Measurements from ENCODE around the gene MCTP1. TPM values are rescaled to one million over a fixed set of nuclear protein-coding genes. Genes with fewer than 3 reads are reported as not detected.

Gene MCTP1
- total RNA-seq, 1 experiment from 2014 or later = 2.5 TPM

- H3K27me3 ChIP-seq (ENCODE audit: insufficient read depth, low read length) = no peaks in the 10 kb centered on the region
- no peak overlapping the region for H2BK15ac ChIP-seq (ENCODE audit: low read depth, low read length)
- H2BK20ac ChIP-seq (ENCODE audit: low read depth, low read length, poor library complexity, severe bottlenecking) = no peak overlapping the region
- peaks cover 2% of the 10 kb centered on the region for H3K4me1 ChIP-seq (ENCODE audit: insufficient read depth, low read length)
- H2BK12ac ChIP-seq (ENCODE audit: insufficient read length, low read depth, low read length) = no peak overlapping the region
- no peak overlapping the region for H3T11ph ChIP-seq (ENCODE audit: low read length)
- Mint-ChIP-seq H3K27me3 (ENCODE audit: low read depth) (no peaks in the 10 kb centered on the region; the same call in 1 of the 2 replicates), H3K4me3 (no peak overlapping the region), H3K9me3 (no peaks in the 10 kb centered on the region), H3K4me1 (peaks cover 32 to 39% of the 10 kb centered on the region in 2 experiments), H3K27ac (peak overlapping the region; percentile 19 to 75 (median 46); a peak in 3 of 7 replicates), H3K36me3 (ENCODE audit: insufficient read depth in 1 of 3, low read depth in 3 of 3) (no peaks in the 10 kb centered on the region)
- no peak overlapping the region for H2AFZ ChIP-seq (ENCODE audit: low read length)
- H3K79me2 ChIP-seq (ENCODE audit: insufficient read depth, low read length) = no peaks in the 10 kb centered on the region
- H2AK5ac ChIP-seq (ENCODE audit: insufficient read length, low read length) = no peak overlapping the region
- no CpG with 5 or more reads among the region's 3 CpGs for WGBS (ENCODE audit: extremely low coverage, insufficient read length, low lambda C conversion rate)
- DNase-seq = no peak
- H3K23me2 ChIP-seq (ENCODE audit: insufficient read length, low read depth, low read length, poor library complexity, severe bottlenecking) = no peaks in the 10 kb centered on the region
- H2BK5ac ChIP-seq (ENCODE audit: insufficient read length, low read length) = no peak overlapping the region
- no peak overlapping the region for H3K18ac ChIP-seq (ENCODE audit: insufficient read length, low read depth, low read length)
- no peak overlapping the region for H4K8ac ChIP-seq (replicated peaks; ENCODE audit: insufficient read length, low read depth, low read length)
- no peaks in the 10 kb centered on the region for H3K9me3 ChIP-seq (ENCODE audit: control insufficient read depth, low read depth, low read length)
- no peak overlapping the region for H3K23ac ChIP-seq (ENCODE audit: insufficient read length, low read depth, low read length)
- no peak overlapping the region for H3K4me2 ChIP-seq (ENCODE audit: insufficient read depth, insufficient read length, low read length)
- H4K91ac ChIP-seq (ENCODE audit: insufficient read length, low read depth, low read length) = no peak overlapping the region
- TF ChIP-seq CTCF (conservative IDR thresholded peaks at IDR 0.05) = no peak
- H3K14ac ChIP-seq (ENCODE audit: insufficient read depth, low read length) = no peak overlapping the region
- H4K5ac ChIP-seq (ENCODE audit: insufficient read length, low read depth, low read length) = no peak overlapping the region
- H4K20me1 ChIP-seq (ENCODE audit: control insufficient read depth, insufficient read depth, insufficient read length) = no peaks in the 10 kb centered on the region
- H3K27ac ChIP-seq (ENCODE audit: insufficient read length, low read depth, low read length) = no peak overlapping the region
- H3K9ac ChIP-seq (ENCODE audit: extremely low read depth, insufficient read length, low read length) = no peak overlapping the region
- no peaks in the 10 kb centered on the region for H3K79me1 ChIP-seq (ENCODE audit: insufficient read depth, low read depth, low read length, poor library complexity, severe bottlenecking)
- H3K56ac ChIP-seq (ENCODE audit: insufficient read length, low read depth, low read length) = no peak overlapping the region
- no peak overlapping the region for H3K4ac ChIP-seq (ENCODE audit: low read depth, low read length)
- H2BK120ac ChIP-seq (ENCODE audit: low read depth, low read length, poor library complexity, severe bottlenecking) = no peak overlapping the region
Measured at GRCh38 chr5:94863951-94864350, 420.9 kb downstream of the MCTP1 start.

Data from H9 (cell line).